ENCODE data around the gene DSTYK.

DNA sequence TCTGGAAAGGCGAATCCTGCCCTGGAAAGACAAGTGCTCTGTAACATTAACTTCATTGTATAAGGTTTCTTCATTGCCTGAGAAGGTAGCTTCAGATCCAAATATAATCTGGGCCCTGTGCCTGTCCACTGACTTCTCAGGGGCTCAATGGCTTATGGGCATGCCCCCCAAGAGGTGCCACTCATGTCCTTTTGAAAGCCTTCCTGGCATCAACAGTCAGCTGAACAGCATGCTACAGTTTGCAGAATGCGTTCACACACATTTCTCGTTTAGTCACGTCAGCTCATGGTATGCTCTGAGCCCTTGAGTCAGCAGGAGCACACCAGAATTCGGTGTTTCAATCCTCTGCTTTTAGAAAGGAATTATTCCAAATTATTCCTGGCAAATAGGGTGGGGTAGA is 40.1 kb upstream of the DSTYK start:
- TF ChIP-seq, protein P1, sequence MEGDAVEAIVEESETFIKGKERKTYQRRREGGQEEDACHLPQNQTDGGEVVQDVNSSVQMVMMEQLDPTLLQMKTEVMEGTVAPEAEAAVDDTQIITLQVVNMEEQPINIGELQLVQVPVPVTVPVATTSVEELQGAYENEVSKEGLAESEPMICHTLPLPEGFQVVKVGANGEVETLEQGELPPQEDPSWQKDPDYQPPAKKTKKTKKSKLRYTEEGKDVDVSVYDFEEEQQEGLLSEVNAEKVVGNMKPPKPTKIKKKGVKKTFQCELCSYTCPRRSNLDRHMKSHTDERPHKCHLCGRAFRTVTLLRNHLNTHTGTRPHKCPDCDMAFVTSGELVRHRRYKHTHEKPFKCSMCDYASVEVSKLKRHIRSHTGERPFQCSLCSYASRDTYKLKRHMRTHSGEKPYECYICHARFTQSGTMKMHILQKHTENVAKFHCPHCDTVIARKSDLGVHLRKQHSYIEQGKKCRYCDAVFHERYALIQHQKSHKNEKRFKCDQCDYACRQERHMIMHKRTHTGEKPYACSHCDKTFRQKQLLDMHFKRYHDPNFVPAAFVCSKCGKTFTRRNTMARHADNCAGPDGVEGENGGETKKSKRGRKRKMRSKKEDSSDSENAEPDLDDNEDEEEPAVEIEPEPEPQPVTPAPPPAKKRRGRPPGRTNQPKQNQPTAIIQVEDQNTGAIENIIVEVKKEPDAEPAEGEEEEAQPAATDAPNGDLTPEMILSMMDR (IDR thresholded peaks at IDR 0.05) = no peak
- no peak for TF ChIP-seq POLR2A (IDR thresholded peaks at IDR 0.05)
